Mononuclear cell (primary cell): ENCODE measurements around the gene TMEM236. TPM values are rescaled to one million over a fixed set of nuclear protein-coding genes. Genes with fewer than 3 reads are reported as not detected.

Experiments
- total RNA-seq: library from RNA; depleted of rRNA; stranded (reverse); fragments of >200 nt; gene quantifications from one replicate; pipeline ENCODE4 v1.2.3, GENCODE V29; 2012

Gene TMEM236
- total RNA-seq, 1 donor, result under 0.01 TPM

Other genes with a start within 250 kb of the TMEM236 start
- 0.84 TPM for gene HACD1, start 134.8 kb upstream of the TMEM236 start, total RNA-seq
- 51.2 TPM for gene STAM, start 108.0 kb upstream of the TMEM236 start, total RNA-seq
- gene MRC1, start 57.1 kb downstream of the TMEM236 start, total RNA-seq, result 0.21 TPM
- gene SLC39A12, start 199.7 kb downstream of the TMEM236 start, total RNA-seq, result not detected